Activated CD4-positive, alpha-beta T cell treated with anti-CD3 and anti-CD28 coated beads for 36 hours (primary cell): Measurements from ENCODE around the gene CKS1B. TPM values are rescaled to one million over a fixed set of nuclear protein-coding genes. Genes with fewer than 3 reads are reported as not detected.

Source experiments
- ATAC-seq: fragments of 200-7000 bp; cut with Tn5 transposase; one replicate; pipeline ENCODE4 v1.10.0; 2021; ENCODE audit warnings: mild to moderate bottlenecking, moderate library complexity
- CTCF ChIA-PET: fragments of 350-600 bp; sonication (Branson Sonifier 250); formaldehyde crosslinking; loops from one replicate; lab custom pipeline; 2021; ENCODE audit warnings: antibody characterized with exemption; lab: Charles Lee
- POLR2A ChIA-PET: fragments of 350-600 bp; sonication (Branson Sonifier 250); formaldehyde crosslinking; loops from one replicate; lab custom pipeline; 2021; ENCODE audit warnings: antibody characterized with exemption, inconsistent platforms; lab: Charles Lee
- DNase-seq: peaks from one replicate; pipeline ENCODE4 v3.0.0-alpha.2; 2020
- H3K27ac Mint-ChIP-seq: one replicate; pipeline ENCODE4 v1.8.0; 2021; ENCODE audit warnings: mixed read lengths
- H3K27me3 Mint-ChIP-seq: one replicate; pipeline ENCODE4 v1.8.0; 2021; ENCODE audit warnings: mixed read lengths
- H3K36me3 Mint-ChIP-seq: one replicate; pipeline ENCODE4 v1.8.0; 2021; ENCODE audit warnings: low read depth, mixed read lengths
- H3K4me1 Mint-ChIP-seq: one replicate; pipeline ENCODE4 v1.8.0; 2021; ENCODE audit warnings: mixed read lengths
- H3K4me3 Mint-ChIP-seq: one replicate; pipeline ENCODE4 v1.8.0; 2021; ENCODE audit warnings: mild to moderate bottlenecking, moderate library complexity, mixed read lengths
- H3K9me3 Mint-ChIP-seq: one replicate; pipeline ENCODE4 v1.8.0; 2021; ENCODE audit warnings: low read depth, mixed read lengths
- intact Hi-C, 2 experiments: fragments of 100-400 bp; cut with DNase I in 1 of 2; cut with micrococcal nuclease in 1 of 2; formaldehyde crosslinking; loops; one replicate each; pipeline versions ENCODE4 v1.14.2 to v1.15.1; 2022 to 2024; cut with DNase I, micrococcal nuclease
- total RNA-seq, 2 experiments: library from RNA; stranded (reverse); gene quantifications; one replicate each; pipeline ENCODE4 v1.2.3, GENCODE V29; 2021

The CKS1B gene
- total RNA-seq, 2 experiments from 2014 or later = 190 to 196 TPM

DNA sequence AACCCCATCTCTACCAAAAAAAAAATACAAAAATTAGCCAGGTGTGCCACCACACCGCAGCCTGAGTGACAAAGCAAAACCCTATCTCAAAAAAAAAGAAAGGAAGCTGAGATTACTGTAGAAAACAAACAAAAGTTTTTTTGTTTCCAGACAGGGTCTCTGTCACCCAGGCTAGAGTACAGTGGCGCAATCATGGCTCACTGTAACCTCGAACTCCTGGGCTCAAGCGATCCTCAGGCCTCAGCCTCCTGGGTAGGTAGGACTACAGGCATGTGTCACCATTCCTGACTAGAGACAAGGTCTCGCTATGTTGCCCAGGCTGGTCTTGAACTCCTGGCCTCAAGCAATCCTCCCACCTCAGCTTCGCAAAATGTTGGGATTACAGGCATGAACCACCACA lies 10.1 kb upstream of the CKS1B start:
- Mint-ChIP-seq H3K27ac (no peak overlapping the region), H3K9me3 (no peaks in the 10 kb centered on the region), H3K4me1 (peaks cover 38% of the 10 kb centered on the region), H3K4me3 (no peak overlapping the region), H3K36me3 (peaks cover 48% of the 10 kb centered on the region), H3K27me3 (no peaks in the 10 kb centered on the region)
- CTCF ChIA-PET = interaction anchor here (0.6 to 1.6 kb wide), 6 partner anchors 9 to 80 kb away, joined by 3 to 9 read pairs (median 3); partner anchors contain the start of genes FLAD1 and PBXIP1
- DNase-seq = no peak
- no peak for ATAC-seq
- intact Hi-C loops = loop anchor here in 1 of 2 experiments (5.0 kb wide), 1 partner anchor 98 kb away; the partner anchor contains the start of gene EFNA4
- POLR2A ChIA-PET = interaction anchor here (0.6 kb wide), 2 partner anchors 17 to 741 kb away, joined by 3 to 4 read pairs; no protein-coding TSS in a partner anchor

DNA sequence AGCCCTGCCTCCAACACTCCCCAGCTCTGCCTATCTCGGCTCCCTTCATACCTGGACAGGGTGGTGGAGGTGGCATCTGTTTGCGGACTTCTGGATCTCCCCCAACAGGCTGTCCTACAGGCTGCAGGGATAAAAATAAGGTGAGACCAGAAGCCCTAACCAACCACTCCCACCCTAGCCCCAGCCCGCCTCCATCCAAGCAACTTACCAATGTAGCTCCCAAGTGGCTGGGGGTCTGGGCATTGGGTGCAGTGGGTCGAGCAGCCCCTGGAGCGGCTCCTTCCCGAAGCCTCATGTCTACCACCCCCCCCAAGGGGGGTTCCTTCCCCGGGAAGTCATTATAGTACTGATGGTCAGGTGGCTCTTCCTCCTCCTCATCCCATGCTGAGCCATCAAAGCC lies 8.4 kb upstream of the CKS1B start:
- peaks cover 34% of the 10 kb centered on the region for H3K4me1 Mint-ChIP-seq
- ChIA-PET POLR2A (interaction anchor here (0.6 to 1.7 kb wide), 2 partner anchors 8 to 10 kb away, joined by 3 to 4 read pairs; partner anchors contain the start of genes CKS1B and PBXIP1), CTCF (interaction anchor here (1.0 kb wide), 2 partner anchors 11 to 28 kb away, joined by 4 to 6 read pairs; partner anchors contain the start of gene PBXIP1)
- peaks cover 43% of the 10 kb centered on the region for H3K36me3 Mint-ChIP-seq
- no peaks in the 10 kb centered on the region for H3K9me3 Mint-ChIP-seq
- DNase-seq (no peak), ATAC-seq (no peak)
- no peaks in the 10 kb centered on the region for H3K27me3 Mint-ChIP-seq
- H3K4me3 Mint-ChIP-seq = no peak overlapping the region
- intact Hi-C loops = no loop called here
- H3K27ac Mint-ChIP-seq = no peak overlapping the region

DNA sequence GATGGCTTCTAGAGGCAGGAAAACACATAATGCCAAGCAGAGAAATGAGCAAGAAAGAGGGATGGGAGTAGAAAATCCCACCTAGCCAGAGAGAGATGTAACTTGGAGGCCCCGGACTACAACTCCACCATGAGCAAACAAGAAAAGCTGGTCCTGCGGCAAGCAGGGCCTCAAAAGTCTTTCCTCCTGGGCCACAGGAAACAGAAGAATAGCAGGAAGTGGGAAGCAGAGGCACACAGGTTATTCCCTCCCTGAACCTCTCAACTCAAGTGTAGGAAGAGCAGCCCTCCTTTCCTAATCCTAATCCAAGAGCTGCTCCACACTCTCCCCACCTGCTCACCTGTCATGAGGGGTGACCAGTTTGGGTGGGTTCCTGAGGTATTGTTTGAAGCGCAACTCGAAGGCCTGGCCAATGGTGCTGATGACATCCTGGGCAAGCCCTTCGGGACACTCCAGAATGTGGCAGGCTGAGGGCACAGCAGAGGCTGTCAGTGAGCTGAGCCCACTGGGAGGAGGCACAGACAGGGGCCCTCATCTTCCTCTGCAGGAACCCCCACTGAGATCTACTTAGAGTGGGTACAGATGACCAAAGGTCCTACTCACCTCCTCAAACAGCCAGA lies 7.0 kb upstream of the CKS1B start:
- Mint-ChIP-seq H3K36me3 (peaks cover 48% of the 10 kb centered on the region), H3K4me1 (peaks cover 42% of the 10 kb centered on the region), H3K27ac (no peak overlapping the region), H3K9me3 (no peaks in the 10 kb centered on the region), H3K4me3 (no peak overlapping the region), H3K27me3 (no peaks in the 10 kb centered on the region)
- ChIA-PET POLR2A (no interaction called here), CTCF (interaction anchor here (0.6 to 0.7 kb wide), 3 partner anchors 91 to 249 kb away, joined by 3 to 4 read pairs (median 3); no protein-coding TSS in a partner anchor)
- intact Hi-C loops = no loop called here
- ATAC-seq (no peak), DNase-seq (no peak)

DNA sequence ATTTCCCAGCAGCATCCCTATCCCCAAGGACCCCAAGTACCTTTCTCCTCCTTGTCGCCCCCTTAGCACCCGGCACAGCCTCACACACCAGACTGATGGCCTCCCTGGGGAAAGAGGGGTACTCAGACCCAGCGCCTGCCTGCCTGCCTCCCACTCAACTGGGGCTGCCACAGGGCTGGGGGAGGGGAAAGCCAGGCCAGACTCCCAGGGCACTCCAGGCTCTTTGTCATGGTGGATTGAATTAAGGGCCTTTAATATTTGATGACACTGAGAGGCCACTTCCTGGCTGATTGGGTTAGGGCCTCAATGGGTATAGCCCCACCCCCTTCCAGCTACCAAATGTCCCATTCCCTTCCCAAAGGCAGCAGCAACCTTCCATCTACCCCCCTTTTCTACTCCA lies 5.8 kb upstream of the CKS1B start:
- Mint-ChIP-seq H3K36me3 (peaks cover 37% of the 10 kb centered on the region), H3K9me3 (no peaks in the 10 kb centered on the region), H3K27ac (peak overlapping the region; percentile 75), H3K27me3 (no peaks in the 10 kb centered on the region), H3K4me1 (peaks cover 37% of the 10 kb centered on the region), H3K4me3 (no peak overlapping the region)
- DNase-seq (no peak), ATAC-seq (no peak)
- ChIA-PET POLR2A (no interaction called here), CTCF (interaction anchor here (0.9 to 1.0 kb wide), 2 partner anchors 15 to 282 kb away, joined by 3 read pairs; no protein-coding TSS in a partner anchor)
- intact Hi-C loops = no loop called here

DNA sequence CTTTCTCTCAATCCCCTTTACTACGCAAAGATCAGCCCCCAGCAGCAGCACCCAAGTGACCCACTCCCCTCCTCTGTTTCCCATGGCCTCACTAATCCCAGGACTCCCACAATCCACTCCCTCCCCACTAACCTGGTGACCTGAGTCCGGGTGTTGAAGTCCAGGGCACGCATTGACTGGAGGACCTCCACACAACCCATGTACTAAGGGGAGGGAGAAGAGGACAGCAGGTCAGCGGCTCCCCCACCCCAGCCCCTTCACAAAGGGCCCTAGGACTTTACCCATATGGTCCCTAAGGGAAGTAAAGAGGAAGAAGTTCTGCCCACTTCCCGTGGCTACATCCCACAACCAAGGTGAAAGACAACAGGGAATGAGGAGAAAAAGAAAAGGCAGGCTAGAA lies 5.2 kb upstream of the CKS1B start:
- H3K27me3 Mint-ChIP-seq = no peaks in the 10 kb centered on the region
- ChIA-PET CTCF (interaction anchor here (0.6 to 1.1 kb wide), 4 partner anchors 13 to 1043 kb away, joined by 3 to 6 read pairs (median 3); partner anchors contain the start of gene PBXIP1), POLR2A (interaction anchor here (1.2 kb wide), 1 partner anchor 13 kb away, joined by 5 read pairs; no protein-coding TSS in a partner anchor)
- H3K4me3 Mint-ChIP-seq = no peak overlapping the region
- peak overlapping the region; percentile 67 for H3K27ac Mint-ChIP-seq
- intact Hi-C loops = no loop called here
- peaks cover 36% of the 10 kb centered on the region for H3K36me3 Mint-ChIP-seq
- H3K9me3 Mint-ChIP-seq = no peaks in the 10 kb centered on the region
- no peak for DNase-seq
- no peak for ATAC-seq
- H3K4me1 Mint-ChIP-seq = peaks cover 34% of the 10 kb centered on the region

DNA sequence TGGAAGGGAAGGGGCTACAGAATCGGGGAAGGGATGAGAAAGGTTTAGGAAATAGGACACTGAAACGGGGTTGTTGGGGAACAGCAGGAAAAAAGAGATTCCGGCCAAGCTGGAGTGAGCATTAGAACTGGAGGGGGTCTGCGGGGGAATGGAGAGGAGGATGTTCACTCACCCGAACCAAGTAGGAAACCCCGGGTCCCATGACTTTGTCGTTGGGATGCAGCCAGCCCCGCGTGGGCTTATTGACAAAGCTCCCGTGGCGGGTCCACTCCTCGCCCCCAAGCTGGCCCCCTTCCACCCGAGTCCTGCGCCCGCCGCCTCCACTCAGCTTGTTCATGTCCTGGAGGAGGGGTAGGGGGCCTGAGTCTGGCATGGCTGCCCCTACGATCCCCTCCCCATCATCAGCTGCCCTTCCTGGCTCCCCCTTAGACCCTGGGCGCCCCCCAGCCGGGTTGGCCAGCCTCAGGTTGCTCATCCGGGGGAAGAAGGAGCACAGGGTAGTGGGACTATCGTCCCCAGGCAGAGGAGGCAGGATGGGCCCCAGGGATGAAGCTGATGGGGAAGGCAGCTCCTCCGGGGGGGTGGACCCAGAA lies 4.5 kb upstream of the CKS1B start:
- H3K4me3 Mint-ChIP-seq = no peak overlapping the region
- ChIA-PET CTCF (interaction anchor here (0.6 to 2.4 kb wide), 5 partner anchors 14 to 1044 kb away, joined by 3 to 12 read pairs (median 5); partner anchors contain the start of gene PBXIP1), POLR2A (interaction anchor here (1.1 to 1.2 kb wide), 2 partner anchors 14 to 29 kb away, joined by 5 read pairs; no protein-coding TSS in a partner anchor)
- H3K36me3 Mint-ChIP-seq = peaks cover 31% of the 10 kb centered on the region
- intact Hi-C loops = loop anchor here in 1 of 2 experiments (10.0 kb wide), 2 partner anchors 715 to 785 kb away; partner anchors contain the start of genes DAP3 and YY1AP1
- H3K27ac Mint-ChIP-seq = peak overlapping the region; percentile 67
- ATAC-seq (no peak), DNase-seq (no peak)
- peaks cover 34% of the 10 kb centered on the region for H3K4me1 Mint-ChIP-seq
- no peaks in the 10 kb centered on the region for H3K27me3 Mint-ChIP-seq
- no peaks in the 10 kb centered on the region for H3K9me3 Mint-ChIP-seq

DNA sequence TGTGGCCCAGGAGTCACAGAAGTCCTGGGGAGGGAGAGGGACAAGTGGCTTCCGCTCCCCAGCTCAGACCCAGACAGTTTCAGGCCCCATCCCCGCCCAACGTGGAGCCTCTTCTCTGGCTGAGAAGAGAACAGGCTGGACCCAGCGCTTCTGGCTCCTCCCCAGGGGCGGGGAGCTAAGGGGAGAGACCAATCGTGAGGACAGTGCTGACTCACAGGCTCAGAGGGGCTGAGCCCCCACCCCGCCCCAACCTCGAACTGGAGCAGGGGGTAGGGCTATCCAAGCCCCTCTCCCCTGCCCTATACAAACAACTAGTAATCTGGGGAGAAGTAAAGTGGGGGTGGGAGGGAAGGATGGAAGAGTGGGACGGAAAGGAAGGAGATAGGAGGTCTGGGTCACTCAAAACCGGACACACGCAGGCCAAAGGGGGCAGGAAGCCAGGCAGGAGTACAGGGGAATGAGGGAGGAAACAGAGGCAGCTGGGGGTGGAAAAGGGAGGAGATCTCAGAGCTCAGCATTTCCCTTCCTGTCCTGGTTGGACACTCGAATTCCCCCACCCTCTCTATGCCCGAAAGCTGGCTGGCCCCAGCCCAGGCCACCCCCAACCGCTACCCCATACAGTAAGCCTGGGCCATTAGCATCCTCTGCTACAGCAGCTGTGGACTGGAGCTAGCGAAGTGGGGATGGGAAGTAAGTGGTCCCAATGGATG lies 3.7 kb upstream of the CKS1B start, which contains the start of gene SHC1:
SHC1 (minus strand) TSS at position 117 of the 710 bp plus-strand sequence. CDS start 221 bp downstream, outside the sequence.
- H3K4me1 Mint-ChIP-seq = peaks cover 34% of the 10 kb centered on the region

DNA sequence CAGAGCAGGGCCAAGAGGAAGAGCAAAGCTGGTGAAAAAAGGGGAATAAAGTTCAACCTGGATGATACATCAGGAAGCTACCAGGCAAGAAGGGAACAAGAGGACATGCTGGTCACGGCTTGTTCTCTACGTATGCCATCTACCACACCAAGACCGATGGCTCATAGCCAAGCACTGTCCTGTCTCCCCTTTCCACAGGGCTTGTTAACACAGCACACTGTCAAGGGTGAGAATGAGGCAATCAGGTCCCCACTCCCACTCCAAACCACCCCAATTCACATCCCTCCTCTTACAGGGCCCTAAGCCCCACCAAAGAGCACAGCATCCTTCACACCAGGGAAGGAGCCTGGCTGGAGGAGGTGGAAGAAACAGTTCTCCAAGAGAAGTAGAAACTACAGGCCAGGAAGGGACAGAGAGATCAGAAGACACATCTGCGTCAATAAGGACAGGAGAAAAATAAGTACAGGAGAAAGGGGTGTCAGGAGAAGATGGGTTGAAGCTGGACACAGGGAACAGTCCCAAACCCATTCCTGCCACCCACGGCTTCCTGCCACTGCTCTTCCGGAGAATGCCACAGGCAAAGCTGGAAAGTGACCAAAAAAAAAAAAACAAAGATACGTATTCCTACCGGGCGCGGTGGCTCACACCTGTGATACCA lies 3.0 kb upstream of the CKS1B start:
- H3K9me3 Mint-ChIP-seq = no peaks in the 10 kb centered on the region
- peaks cover 34% of the 10 kb centered on the region for H3K4me1 Mint-ChIP-seq
- peaks cover 25% of the 10 kb centered on the region for H3K36me3 Mint-ChIP-seq
- peak overlapping the region; percentile 82 for H3K27ac Mint-ChIP-seq
- CTCF ChIA-PET = interaction anchor here (0.6 to 2.4 kb wide), 7 partner anchors 9 to 371 kb away, joined by 3 to 12 read pairs (median 3); partner anchors contain the start of genes EFNA4, PMVK and PYGO2
- H3K4me3 Mint-ChIP-seq = peak overlapping the region; percentile 7
- ATAC-seq (no peak), DNase-seq (no peak)
- POLR2A ChIA-PET = interaction anchor here (0.6 to 1.2 kb wide), 3 partner anchors 11 to 63 kb away, joined by 3 to 4 read pairs (median 3); partner anchors contain the start of gene FLAD1
- no peaks in the 10 kb centered on the region for H3K27me3 Mint-ChIP-seq
- intact Hi-C loops = loop anchor here in 1 of 2 experiments (10.0 kb wide), 2 partner anchors 713 to 787 kb away; partner anchors contain the start of genes DAP3 and YY1AP1

More for the DNA sequence above, 3.7 kb upstream of the CKS1B start, which contains the start of gene SHC1:
- Mint-ChIP-seq H3K9me3 (no peaks in the 10 kb centered on the region), H3K4me3 (peak within 1 kb of the TSS; percentile 7), H3K36me3 (peaks cover 22% of the 10 kb centered on the region), H3K27me3 (no peaks in the 10 kb centered on the region), H3K27ac (peak within 1 kb of the TSS; percentile 82)
- ATAC-seq = no peak
- CTCF ChIA-PET = interaction anchor here (0.5 to 2.4 kb wide), 6 partner anchors 9 to 1047 kb away, joined by 3 to 12 read pairs (median 4); partner anchors contain the start of genes EFNA4 and PYGO2
- peak; percentile 74 for DNase-seq
- POLR2A ChIA-PET = interaction anchor here (0.6 to 1.2 kb wide), 4 partner anchors 12 to 365 kb away, joined by 3 to 5 read pairs (median 3); partner anchors contain the start of genes FLAD1 and PBXIP1
- intact Hi-C loops = loop anchor here in 1 of 2 experiments (10.0 kb wide), 2 partner anchors 714 to 786 kb away; partner anchors contain the start of genes DAP3 and YY1AP1

DNA sequence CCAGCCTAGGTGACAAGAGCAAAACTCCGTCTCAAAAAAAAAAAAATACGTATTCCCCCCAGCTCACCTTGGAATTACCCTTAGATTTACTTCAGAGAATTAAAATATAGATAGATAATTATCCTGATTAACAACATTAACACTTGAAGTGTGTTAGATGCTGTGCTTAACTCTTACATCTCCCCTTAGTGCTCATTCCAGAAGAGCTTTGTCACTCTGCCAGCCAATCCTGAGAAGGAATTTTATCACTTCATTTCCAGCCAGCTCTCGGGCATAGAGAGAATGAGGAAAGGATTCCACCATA lies 2.3 kb upstream of the CKS1B start:
- DNase-seq (no peak), ATAC-seq (no peak)
- no peaks in the 10 kb centered on the region for H3K27me3 Mint-ChIP-seq
- ChIA-PET POLR2A (interaction anchor here (0.6 to 1.2 kb wide), 3 partner anchors 11 to 64 kb away, joined by 3 to 4 read pairs (median 3); partner anchors contain the start of gene FLAD1), CTCF (interaction anchor here (0.7 to 2.4 kb wide), 6 partner anchors 9 to 372 kb away, joined by 3 to 12 read pairs (median 3); partner anchors contain the start of gene PMVK)
- intact Hi-C loops = loop anchor here in 1 of 2 experiments (10.0 kb wide), 2 partner anchors 713 to 787 kb away; partner anchors contain the start of genes DAP3 and YY1AP1
- H3K36me3 Mint-ChIP-seq = peaks cover 22% of the 10 kb centered on the region
- H3K4me3 Mint-ChIP-seq = no peak overlapping the region
- H3K27ac Mint-ChIP-seq = no peak overlapping the region
- H3K4me1 Mint-ChIP-seq = peaks cover 34% of the 10 kb centered on the region
- H3K9me3 Mint-ChIP-seq = no peaks in the 10 kb centered on the region
